A549 (cell line): Measurements from ENCODE around the gene SMARCA4.

Experiments
- CTCF ChIP-seq: fragments of >200 bp; sonication (Bioruptor Twin); formaldehyde crosslinking; IDR thresholded peaks from 3 replicates; pipeline ENCODE4 v1.5.1; 2016
- ELK1 ChIP-seq: fragments of 150-350 bp; IDR thresholded peaks from 2 replicates; pipeline ENCODE4 v1.6.1; 2014; ENCODE audit warnings: low read depth, mild to moderate bottlenecking, low read length
- JUN ChIP-seq, 2 experiments: fragments of >200 bp; sonication (Bioruptor Twin); formaldehyde crosslinking; IDR thresholded peaks; 2 replicates in 1 of 2; 3 replicates in 1 of 2; pipeline ENCODE4 v1.6.1; 2016 to 2017
- SMC3 ChIP-seq: fragments of >200 bp; sonication (Bioruptor Twin); formaldehyde crosslinking; IDR thresholded peaks from 3 replicates; pipeline ENCODE4 v1.6.1; 2018; ENCODE audit warnings: inconsistent platforms

- TF ChIP-seq CTCF (peak; percentile 55), JUN (IDR thresholded peaks at IDR 0.05) (no peak), SMC3 (no peak), ELK1 (no peak)
Observed at GRCh38 chr19:10936661-10937084, 24.2 kb upstream of the SMARCA4 start.
